Endometrial microvascular endothelial cells (primary cell): ENCODE data around the gene TINAGL1. TPM values are rescaled to one million over a fixed set of nuclear protein-coding genes. Genes with fewer than 3 reads are reported as not detected.
"Not testable (repeated sequence)": the region's sequence is repeated elsewhere in the genome, so short reads cannot be mapped to it uniquely, and the experiment has no call there.

Experiments used
- in situ Hi-C: cut with HindIII; loops from 2 replicates; pipeline ENCODE4 v1.10.0; 2017; ENCODE audit warnings: low sequenced_read_pairs, low pct_unique_long_range_greater_than_20kb; ENCODE audit errors: inconsistent ontology term
- total RNA-seq: library from RNA; depleted of rRNA; stranded (reverse); fragments of >200 nt; gene quantifications from one replicate; pipeline ENCODE4 v1.2.3, GENCODE V29; 2015; ENCODE audit errors: inconsistent ontology term

The TINAGL1 gene
- total RNA-seq, 1 donor from 2014 or later = 986 TPM

DNA sequence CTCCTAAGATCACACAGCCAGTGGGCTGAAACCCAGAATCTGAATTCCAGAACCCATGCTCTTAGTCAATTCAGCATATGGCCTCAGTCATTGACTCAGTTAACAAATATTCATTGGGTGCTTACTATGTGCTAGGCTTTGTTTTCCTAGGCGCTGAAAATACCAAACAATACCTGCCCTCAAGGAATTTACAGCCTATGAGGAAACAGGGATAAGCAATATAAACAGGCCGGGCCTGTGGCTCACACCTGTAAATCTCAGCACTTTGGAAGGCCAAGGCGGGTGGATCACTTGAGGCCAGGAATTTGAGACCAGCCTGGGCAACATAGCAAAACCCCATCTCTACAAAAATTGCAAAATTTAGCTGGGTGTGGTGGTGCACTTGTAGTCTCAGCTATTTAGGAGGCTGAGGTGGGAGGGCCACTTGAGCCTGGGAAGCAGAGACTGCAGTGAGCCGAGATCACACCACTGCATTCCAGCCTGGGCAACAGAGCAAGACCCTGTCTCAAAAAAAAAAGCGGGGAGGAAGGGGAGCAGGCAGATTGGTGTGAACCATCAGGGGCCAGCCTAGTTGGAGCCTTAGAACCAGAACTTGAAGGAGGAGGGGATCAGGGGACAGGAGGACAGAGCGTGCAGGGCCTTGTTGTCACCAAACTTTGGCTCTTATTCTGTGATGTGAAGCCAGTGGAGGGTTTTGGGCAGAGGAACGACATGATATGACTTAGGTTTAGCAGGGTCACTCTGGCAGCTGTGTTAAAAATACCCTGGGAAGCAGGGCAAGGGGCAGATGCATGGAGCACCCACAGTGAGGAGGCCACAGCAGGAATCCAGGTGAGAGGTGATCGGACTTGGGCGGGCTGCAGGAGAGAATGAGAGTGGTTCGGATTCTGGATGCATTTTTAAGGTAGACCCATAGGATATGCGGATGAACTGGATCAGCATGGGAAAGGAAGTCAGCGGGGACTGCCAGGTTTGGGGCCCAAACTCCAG is 5.8 kb downstream of the TINAGL1 start:
- in situ Hi-C loops = no loop called here

DNA sequence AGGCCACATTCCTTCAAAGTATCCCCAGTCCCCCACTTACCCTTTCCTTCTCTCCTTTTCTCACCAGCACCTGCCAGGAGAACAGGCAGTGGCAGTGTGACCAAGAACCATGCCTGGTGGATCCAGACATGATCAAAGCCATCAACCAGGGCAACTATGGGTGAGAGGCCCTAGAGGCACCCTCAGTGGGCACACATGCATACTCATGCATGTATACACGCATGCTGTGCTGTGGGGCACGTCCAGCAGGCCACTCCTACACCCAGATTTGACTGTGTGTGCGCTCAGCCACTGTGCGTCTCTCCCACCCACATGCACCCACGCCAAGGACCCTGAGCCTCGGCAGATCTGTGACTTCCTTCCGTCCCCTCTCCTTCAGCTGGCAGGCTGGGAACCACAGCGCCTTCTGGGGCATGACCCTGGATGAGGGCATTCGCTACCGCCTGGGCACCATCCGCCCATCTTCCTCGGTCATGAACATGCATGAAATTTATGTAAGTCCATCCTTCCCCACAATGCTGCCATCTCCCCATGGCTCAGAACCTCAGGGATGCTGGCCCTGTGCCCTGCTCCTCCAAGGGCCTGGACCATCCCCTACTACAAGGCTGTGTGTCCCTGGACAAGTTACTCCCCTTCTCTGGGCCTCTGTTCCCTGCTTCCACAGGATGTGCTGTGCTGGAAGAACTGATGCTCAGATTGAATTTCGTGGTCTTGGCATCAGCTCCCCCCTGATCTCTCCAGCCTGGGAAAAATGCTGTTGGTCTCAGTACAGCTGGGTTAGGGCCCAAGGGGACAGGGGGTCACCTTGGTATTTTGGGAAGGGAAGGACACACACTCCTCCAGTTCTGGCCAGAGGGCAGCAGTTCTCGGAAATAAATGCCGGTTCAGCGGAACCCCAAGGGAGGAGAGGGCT is 7.0 kb downstream of the TINAGL1 start:
- in situ Hi-C loops = no loop called here

GRCh38 chr1:31583995-31584868 is 7.9 kb downstream of the TINAGL1 start:
- in situ Hi-C loops = no loop called here

- in situ Hi-C loops = no loop called here
Measured at GRCh38 chr1:31584869-31585735, 8.8 kb downstream of the TINAGL1 start.

- in situ Hi-C loops = no loop called here
Measured at GRCh38 chr1:31585736-31586365, 9.5 kb downstream of the TINAGL1 start.

DNA sequence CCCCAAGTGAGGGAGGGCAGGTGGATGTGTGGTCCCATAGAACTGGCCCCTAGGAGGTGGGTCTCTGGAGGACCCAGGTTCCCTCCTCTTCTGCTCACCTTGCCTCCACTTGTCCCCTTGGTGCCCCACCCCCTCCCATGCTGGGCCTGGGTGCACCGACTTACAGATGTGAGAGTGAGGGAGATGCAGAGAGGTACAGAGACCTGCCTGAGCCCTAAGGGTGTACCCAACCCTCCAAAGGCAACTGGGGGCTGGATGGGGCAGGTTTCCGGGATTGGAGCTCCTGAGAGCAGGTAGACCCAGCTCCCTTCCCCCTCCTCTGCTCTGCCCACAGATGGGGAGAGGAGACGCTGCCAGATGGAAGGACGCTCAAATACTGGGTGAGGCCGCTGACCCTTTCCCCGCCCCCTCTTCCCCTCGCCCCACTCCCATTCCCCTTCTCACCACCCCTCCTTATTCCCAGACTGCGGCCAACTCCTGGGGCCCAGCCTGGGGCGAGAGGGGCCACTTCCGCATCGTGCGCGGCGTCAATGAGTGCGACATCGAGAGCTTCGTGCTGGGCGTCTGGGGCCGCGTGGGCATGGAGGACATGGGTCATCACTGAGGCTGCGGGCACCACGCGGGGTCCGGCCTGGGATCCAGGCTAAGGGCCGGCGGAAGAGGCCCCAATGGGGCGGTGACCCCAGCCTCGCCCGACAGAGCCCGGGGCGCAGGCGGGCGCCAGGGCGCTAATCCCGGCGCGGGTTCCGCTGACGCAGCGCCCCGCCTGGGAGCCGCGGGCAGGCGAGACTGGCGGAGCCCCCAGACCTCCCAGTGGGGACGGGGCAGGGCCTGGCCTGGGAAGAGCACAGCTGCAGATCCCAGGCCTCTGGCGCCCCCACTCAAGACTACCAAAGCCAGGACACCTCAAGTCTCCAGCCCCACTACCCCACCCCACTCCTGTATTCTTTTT is 10.3 kb downstream of the TINAGL1 start:
- in situ Hi-C loops = no loop called here

DNA sequence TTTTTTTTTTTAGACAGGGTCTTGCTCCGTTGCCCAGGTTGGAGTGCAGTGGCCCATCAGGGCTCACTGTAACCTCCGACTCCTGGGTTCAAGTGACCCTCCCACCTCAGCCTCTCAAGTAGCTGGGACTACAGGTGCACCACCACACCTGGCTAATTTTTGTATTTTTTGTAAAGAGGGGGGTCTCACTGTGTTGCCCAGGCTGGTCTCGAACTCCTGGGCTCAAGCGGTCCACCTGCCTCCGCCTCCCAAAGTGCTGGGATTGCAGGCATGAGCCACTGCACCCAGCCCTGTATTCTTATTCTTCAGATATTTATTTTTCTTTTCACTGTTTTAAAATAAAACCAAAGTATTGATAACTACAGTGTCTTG is 11.0 kb downstream of the TINAGL1 start:
- in situ Hi-C loops = not testable (repeated sequence)

- in situ Hi-C loops = no loop called here
Measured at GRCh38 chr1:31587720-31588423, 11.6 kb downstream of the TINAGL1 start.

- in situ Hi-C loops = no loop called here
Measured at GRCh38 chr1:31588751-31589515, 12.6 kb downstream of the TINAGL1 start.

DNA sequence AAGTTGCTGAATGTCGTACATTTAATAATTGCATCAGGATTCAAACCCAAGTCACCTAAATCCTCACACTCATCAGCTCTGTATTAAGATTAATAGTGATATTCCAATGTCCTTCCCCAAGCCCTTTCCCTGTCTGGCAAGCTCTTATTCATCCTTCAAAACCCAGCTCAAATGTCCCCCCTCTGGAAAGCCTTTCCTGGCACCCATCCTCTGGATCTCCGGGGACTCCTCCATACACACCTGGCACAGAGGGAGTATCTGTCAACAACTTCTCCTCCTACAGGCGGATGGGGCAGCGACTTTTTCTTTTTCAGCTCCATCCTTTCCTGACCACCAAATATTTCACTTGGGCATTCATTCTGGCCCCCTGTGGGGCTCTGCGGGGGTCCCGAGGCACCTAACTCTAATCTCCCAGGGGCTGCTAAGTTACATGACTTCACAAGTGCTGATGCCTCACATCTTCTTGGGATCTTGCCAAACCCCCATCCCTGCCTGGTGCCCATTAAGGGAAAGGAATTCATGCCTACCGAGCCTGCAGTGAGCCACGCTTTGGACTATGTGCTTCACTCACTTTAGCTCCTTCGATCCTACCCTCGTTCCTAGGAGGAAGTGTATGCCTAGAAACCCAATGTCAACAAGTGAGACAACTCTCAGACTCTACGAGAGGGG is 15.2 kb downstream of the TINAGL1 start:
- in situ Hi-C loops = no loop called here

DNA sequence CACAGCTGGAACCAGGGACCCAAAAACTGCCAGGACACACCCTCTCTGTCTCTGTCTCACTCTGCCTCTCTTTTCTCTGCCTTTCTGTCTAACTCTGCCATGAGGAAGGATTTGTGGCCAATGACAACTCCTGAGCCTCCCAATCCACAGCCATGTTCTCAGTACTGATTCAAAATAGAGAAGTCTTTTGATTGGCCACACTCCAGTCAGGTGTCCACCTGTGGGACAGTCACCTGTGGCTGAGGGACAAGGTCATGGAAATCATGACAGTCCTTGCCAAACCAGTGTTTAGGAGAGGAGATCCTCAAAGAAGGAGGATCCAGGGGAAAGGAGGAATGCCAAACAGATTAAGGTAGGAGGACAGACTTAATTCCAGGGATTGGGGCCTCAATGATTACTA is 15.8 kb downstream of the TINAGL1 start:
- in situ Hi-C loops = no loop called here

GRCh38 chr1:31593136-31593665 is 16.9 kb downstream of the TINAGL1 start:
- in situ Hi-C loops = no loop called here

DNA sequence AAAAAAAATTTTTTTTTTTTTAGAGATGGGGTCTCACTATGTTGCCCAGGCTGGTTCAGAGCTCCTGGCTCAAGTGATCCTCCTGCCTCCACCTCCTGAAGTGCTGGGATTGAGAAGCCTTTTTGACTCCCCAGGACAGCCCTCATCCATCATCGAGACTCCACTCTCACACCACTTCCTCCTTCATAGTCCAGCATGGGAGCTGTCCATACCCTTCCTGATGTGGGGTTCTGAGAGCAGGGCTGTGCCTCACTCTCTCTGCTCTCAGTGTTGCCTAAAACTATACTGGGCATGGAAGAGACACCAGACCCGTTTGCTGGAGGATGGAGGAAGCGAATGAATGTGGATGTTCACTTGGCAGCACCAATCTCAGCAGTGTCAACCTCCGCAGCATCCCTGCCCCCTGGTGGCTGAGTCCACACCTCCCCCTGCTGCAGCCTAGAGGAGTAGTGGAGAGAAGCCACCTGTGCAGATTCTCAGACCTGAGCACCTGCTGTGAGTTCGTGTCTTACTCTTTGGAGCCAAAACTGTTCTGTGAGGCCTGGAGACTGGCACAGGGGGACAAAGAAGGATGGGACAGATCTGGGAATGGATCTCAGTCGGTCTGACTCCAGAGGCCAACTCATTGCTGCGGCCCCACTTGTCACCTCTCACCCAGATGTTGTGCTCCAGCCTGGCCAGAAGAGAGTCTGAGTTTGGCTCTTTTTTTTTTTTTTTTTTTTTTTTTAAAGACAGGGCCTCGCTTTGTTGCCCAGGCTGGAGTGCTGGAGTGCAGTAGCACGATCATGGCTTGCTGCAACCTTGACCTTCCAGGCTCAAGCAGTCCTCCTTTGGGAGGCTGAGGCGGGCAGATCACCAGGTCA is 17.7 kb downstream of the TINAGL1 start:
- in situ Hi-C loops = no loop called here
